Cardiac septum (tissue), 1 donor: ENCODE measurements around the gene FANCC. TPM values are rescaled to one million over a fixed set of nuclear protein-coding genes. Genes with fewer than 3 reads are reported as not detected.
A peak's percentile ranks its signal among the peaks of the same experiment; 100 is the strongest.

ENCODE experiments used
- DNase-seq: peaks from one replicate; pipeline ENCODE4 v3.0.0-alpha.2; 2020; ENCODE audit warnings: low spot score
- intact Hi-C: fragments of 100-400 bp; cut with DNase I; formaldehyde crosslinking; loops from one replicate; pipeline ENCODE4 v1.14.0; 2022
- total RNA-seq: library from RNA; stranded (reverse); fragmentation: NEBNext Ultra II Directional; extraction: Animal tissue kit (Norgen Biotek cat#: 25700); gene quantifications from one replicate; pipeline ENCODE4 v1.2.1, GENCODE V29; 2021
- donor health status: DM: no; HTN: no; CAD: no.

Gene FANCC
- total RNA-seq, 1 donor from 2014 or later = 4.3 TPM

- no peak for DNase-seq
- intact Hi-C loops = no loop called here
These were observed 204.9 kb downstream of the FANCC start for GRCh38 chr9:95112436-95113280.

DNA sequence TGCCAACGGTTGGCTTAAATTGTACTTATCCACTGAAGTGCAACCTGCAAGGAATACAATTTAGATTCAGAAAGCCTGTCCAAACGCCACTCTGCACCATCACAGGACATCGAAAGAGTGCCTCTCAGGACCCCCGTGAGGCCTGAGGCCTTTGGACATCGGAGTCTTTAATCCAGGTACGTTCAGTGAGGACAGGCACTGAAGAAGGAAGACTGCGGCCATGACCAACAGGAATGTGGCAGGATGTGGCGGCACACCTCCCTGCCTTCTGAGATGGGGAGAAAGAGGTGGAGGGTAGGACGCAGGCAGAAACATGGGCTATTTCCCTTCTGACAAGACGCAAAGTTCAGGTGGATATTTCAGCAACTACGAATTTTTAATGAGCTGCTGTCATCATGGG is 205.8 kb downstream of the FANCC start:
- intact Hi-C loops = no loop called here
- peak; percentile 54 for DNase-seq

- intact Hi-C loops = no loop called here
- DNase-seq = peak; percentile 72
These were observed 206.5 kb downstream of the FANCC start for GRCh38 chr9:95110921-95111525.

- DNase-seq = no peak
- intact Hi-C loops = loop anchor here (5.0 kb wide), 1 partner anchor 327 kb away; no protein-coding TSS in a partner anchor
These were observed 208.1 kb downstream of the FANCC start for GRCh38 chr9:95109456-95109855.

DNA sequence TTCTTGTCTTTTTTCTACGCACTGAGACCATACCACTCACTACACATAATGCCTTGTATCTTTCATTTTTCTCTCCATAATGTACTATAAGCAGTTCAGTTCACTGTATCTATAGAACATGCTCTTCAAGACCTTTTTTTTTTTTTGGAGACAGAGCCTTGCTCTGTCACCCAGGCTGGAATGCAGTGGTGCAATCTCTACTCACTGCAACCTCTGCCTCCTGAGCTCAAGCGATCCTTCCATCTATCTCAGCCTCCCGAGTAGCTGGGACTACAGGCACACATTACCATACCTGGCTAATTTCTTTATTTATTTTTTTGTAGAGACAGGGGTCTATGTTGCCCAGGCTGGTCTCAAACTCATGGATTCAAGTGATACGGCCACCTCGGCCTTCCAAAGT is 208.7 kb downstream of the FANCC start:
- intact Hi-C loops = loop anchor here (5.0 kb wide), 1 partner anchor 326 kb away; no protein-coding TSS in a partner anchor
- DNase-seq = no peak

GRCh38 chr9:95107976-95108375 is 209.5 kb downstream of the FANCC start:
- intact Hi-C loops = loop anchor here (5.0 kb wide), 1 partner anchor 326 kb away; no protein-coding TSS in a partner anchor
- peak; percentile 63 for DNase-seq

DNA sequence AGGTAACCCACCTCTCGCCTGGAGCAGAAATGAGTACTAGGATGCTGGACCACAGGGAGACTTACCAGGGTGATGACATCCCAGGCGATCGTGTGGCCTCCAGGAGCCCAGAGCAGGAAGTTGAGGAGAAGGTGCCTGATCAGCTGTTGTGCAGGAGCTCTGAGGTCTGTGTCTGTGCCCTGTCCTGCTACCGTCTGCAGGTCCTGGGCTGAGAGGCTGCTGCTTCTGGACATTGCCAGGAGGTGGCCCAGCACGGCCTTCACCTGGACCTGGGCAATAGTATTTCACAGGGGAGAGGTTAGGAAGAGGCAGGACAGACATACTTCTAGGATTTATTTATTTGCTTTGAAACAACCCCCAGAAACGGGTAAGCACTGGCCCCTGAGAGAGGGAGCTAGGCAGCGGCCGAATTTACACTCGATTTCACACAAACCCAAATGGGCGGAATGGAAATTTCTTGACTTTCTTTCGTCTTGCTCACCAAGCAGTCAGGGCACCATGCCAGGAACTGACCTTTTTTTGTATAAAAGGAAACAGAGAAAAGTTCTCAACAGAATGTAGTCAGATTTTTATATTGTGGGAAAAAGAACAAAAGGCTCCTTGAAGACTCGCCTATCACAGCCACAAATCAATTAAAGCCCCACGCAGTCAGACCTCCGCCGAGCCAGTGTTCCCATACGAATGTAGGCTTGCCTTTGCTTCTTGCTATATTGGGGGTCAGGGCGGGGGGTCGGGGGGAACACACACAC is 210.3 kb downstream of the FANCC start:
- intact Hi-C loops = loop anchor here (5.0 kb wide), 1 partner anchor 325 kb away; no protein-coding TSS in a partner anchor
- DNase-seq = peak; percentile 65

DNA sequence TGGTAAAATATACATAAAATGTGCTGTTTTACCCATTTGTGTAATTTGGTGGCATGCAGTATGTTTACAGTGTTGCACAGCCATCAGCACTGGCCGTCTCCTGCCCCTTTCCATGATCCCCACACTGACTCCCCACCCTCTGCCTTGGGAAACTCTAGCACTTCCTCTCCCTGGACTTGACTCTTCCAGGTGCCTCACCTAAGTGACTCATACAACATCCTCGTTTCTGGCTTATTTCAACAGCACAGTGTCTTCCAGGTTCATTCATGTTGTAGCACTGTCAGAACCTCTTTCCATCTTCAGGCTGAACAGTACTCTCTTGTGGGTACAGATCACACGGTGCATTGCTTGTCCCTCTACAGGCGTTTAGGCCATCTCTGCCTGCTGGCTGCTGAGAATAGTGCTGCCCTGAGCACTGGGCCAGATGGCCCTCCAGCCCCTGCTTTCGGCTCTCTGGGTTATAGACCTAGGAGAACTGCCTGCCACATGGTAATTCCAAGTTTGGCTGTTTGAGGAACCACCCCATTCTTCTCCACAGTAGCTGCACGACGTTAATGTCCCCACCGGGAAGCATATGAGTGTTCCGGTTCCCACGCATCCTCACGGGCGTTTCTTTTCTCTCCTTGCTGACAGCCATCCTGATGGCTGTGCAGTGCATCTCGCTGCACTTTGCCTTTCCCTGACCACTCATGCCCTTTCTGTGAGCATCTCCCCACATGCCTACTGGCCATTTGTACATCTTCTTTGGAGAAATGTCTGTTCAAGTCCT is 211.8 kb downstream of the FANCC start:
- no peak for DNase-seq
- intact Hi-C loops = loop anchor here (5.0 kb wide), 1 partner anchor 323 kb away; no protein-coding TSS in a partner anchor

- DNase-seq = no peak
- intact Hi-C loops = loop anchor here (5.0 kb wide), 1 partner anchor 323 kb away; no protein-coding TSS in a partner anchor
These were observed 212.5 kb downstream of the FANCC start for GRCh38 chr9:95104980-95105379.

DNA sequence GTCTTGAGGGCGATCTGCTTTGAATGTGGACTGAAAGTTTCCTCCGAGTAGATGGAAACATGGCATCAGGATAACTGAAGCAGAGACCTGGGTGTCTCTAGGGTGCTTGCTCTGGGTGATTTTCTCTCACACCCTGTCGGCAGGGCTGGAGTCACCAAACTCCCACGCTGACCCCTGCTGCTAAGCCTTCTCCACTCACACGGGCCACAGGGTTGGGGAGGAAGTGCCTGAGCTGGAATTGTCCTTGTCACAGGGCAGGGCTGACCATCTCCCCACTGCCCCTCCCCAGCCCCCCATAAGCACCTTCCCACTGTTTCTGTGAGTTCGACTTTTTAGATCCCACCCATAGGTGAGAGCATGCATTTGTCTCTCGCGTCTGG is 212.9 kb downstream of the FANCC start:
- intact Hi-C loops = no loop called here
- no peak for DNase-seq

- intact Hi-C loops = no loop called here
- no peak for DNase-seq
These were observed 213.5 kb downstream of the FANCC start for GRCh38 chr9:95103871-95104580.

GRCh38 chr9:95103281-95103771 is 214.2 kb downstream of the FANCC start:
- intact Hi-C loops = no loop called here
- DNase-seq = no peak

DNA sequence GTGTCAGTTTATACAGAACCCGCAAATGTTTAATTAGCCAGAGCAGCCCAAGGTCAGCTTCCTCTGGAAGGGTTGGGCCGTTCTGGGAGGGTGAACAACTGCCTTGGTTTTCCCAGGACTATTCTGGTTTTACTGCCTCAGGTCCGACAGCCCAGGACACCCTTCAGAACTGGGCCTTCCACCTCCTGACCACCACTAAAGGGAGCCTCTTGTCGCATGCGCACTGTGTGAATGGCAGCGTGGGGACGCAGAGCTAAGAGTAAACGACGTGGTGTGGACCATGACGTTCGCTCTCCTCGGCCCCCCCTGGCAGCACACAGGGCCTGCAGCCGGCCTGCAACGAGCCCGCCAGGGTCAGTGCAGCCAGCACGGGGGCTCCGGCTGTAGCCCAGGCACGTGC is 214.9 kb downstream of the FANCC start:
- intact Hi-C loops = no loop called here
- DNase-seq = no peak

GRCh38 chr9:95102001-95102433 is 215.5 kb downstream of the FANCC start:
- intact Hi-C loops = no loop called here
- DNase-seq = no peak

GRCh38 chr9:95101326-95101725 is 216.2 kb downstream of the FANCC start:
- intact Hi-C loops = no loop called here
- DNase-seq = no peak

- no peak for DNase-seq
- intact Hi-C loops = no loop called here
These were observed 217.4 kb downstream of the FANCC start for GRCh38 chr9:95100071-95100627.

DNA sequence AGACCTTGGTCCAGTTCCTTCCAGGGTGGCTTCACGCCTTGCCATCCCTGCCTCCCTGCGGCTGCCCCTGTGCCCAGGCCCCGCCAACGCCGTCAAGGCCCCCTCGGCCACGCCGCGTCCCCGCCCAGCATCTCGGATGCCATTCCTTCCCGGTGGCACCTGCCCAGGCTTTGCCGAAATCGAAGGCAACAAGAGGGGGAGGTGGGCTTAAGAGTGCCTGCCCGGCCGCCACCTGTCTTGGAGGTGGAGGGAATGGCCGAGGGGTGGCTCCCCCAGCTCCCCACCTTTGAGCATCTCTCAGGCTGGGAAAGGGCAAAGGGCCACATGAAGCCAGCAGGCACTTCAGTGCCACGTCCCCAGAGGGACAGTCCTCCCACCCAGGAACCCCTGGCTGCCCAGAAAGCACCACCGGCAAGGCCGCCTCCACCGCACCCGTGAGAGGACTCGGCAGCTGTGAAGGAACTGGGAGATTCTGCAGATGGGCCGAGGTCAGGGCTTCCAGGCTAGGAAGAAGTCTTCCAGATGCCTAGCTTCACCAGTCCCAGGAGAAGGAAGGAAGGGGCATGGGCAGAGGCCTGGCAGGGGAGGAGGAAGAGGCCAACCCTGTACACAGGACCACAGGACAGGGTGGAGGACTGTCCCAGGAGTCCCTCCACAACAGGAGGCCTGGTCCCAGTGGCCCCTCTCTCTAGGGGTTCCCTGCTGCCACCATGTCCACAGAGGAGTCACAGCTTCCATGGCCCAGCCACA is 218.0 kb downstream of the FANCC start:
- intact Hi-C loops = no loop called here
- no peak for DNase-seq
